Ovary (tissue), 3 donors: ENCODE data around the gene WIPF1.

ENCODE experiments used
- CTCF ChIP-seq, 3 donors: fragments of 450-650 bp in 2 of 3; fragments of 200-600 bp in 1 of 3; IDR thresholded peaks; one replicate each; pipeline versions ENCODE4 v1.5.1 to v1.8.0; 2016 to 2022; ENCODE audit warnings: antibody characterized with exemption in 3 of 3, mild to moderate bottlenecking in 1 of 3
- POLR2A ChIP-seq: fragments of 450-650 bp; IDR thresholded peaks from one replicate; pipeline ENCODE4 v1.6.1; 2017; ENCODE audit warnings: antibody characterized with exemption, mild to moderate bottlenecking, moderate library complexity
- donor health status: DM: no; HTN: no; CAD: no.

GRCh38 chr2:174612970-174613369, 15.4 kb upstream of the WIPF1 start:
- TF ChIP-seq CTCF (IDR thresholded peaks at IDR 0.05): no peak
- no peak for TF ChIP-seq POLR2A
